Right atrium auricular region (tissue), 2 donors: Measurements from ENCODE around the gene C4orf17. TPM values are rescaled to one million over a fixed set of nuclear protein-coding genes. Genes with fewer than 3 reads are reported as not detected.

Experiments used
- DNase-seq: peaks from one replicate; pipeline ENCODE4 v3.0.0-alpha.2; 2019; ENCODE audit warnings: low spot score
- H3K27ac ChIP-seq, 2 donors: fragments of 200-600 bp; sonication (generic); 1 replicate in 1 of 2; 2 replicates in 1 of 2; pipeline ENCODE4 v1.5.1; 2016 to 2019
- H3K27me3 ChIP-seq, 2 donors: fragments of 200-600 bp; sonication (generic); one replicate each; pipeline versions ENCODE4 v1.5.1 to v1.6.0; 2017 to 2019
- H3K36me3 ChIP-seq: fragments of 200-600 bp; sonication (generic); one replicate; pipeline ENCODE4 v1.5.1; 2016
- H3K4me1 ChIP-seq, 2 donors: fragments of 200-600 bp; sonication (generic); one replicate each; pipeline versions ENCODE4 v1.5.1 to v1.6.0; 2017 to 2019
- H3K4me3 ChIP-seq, 2 donors: fragments of 200-600 bp; sonication (generic); 1 replicate in 1 of 2; 2 replicates in 1 of 2; pipeline ENCODE4 v1.5.1; 2017 to 2019; ENCODE audit warnings: mild to moderate bottlenecking in 1 of 2, moderate library complexity in 1 of 2
- H3K9me3 ChIP-seq, 2 donors: fragments of 200-600 bp; sonication (generic); one replicate each; pipeline ENCODE4 v1.5.1; 2019
- CTCF ChIP-seq, 2 donors: fragments of 200-600 bp; sonication (generic); IDR thresholded peaks; one replicate each; pipeline ENCODE4 v1.5.1; 2019; ENCODE audit warnings: antibody characterized with exemption in 2 of 2
- total RNA-seq, 2 donors: library from RNA; depleted of rRNA; stranded (reverse); fragments of >200 nt; gene quantifications; one replicate each; pipeline ENCODE4 v1.1.0, GENCODE V29; 2016

Gene C4orf17
- total RNA-seq, 2 donors from 2014 or later, result not detected

GRCh38 chr4:99585516-99585915 is 74.7 kb downstream of the C4orf17 start:
- Histone ChIP-seq H3K4me3 (no peak overlapping the region), H3K36me3 (no peaks in the 10 kb centered on the region), H3K27me3 (no peaks in the 10 kb centered on the region), H3K9me3 (no peaks in the 10 kb centered on the region), H3K4me1 (no peaks in the 10 kb centered on the region), H3K27ac (no peak overlapping the region)
- no peak for TF ChIP-seq CTCF (IDR thresholded peaks at IDR 0.05)
- no peak for DNase-seq

GRCh38 chr4:99586322-99586721 is 75.5 kb downstream of the C4orf17 start:
- Histone ChIP-seq H3K27ac (no peak overlapping the region), H3K9me3 (no peaks in the 10 kb centered on the region), H3K36me3 (no peaks in the 10 kb centered on the region), H3K4me3 (no peak overlapping the region), H3K27me3 (no peaks in the 10 kb centered on the region), H3K4me1 (no peaks in the 10 kb centered on the region)
- no peak for DNase-seq
- TF ChIP-seq CTCF (IDR thresholded peaks at IDR 0.05), result no peak

GRCh38 chr4:99586797-99587196 is 76.0 kb downstream of the C4orf17 start:
- H3K4me3 ChIP-seq, result no peak overlapping the region
- H3K27ac ChIP-seq, result peak overlapping the region in 1 of 2 donors; percentile 1
- no peaks in the 10 kb centered on the region for H3K9me3 ChIP-seq
- DNase-seq, result no peak
- H3K4me1 ChIP-seq, result no peaks in the 10 kb centered on the region
- no peak for TF ChIP-seq CTCF (IDR thresholded peaks at IDR 0.05)
- no peaks in the 10 kb centered on the region for H3K36me3 ChIP-seq
- no peaks in the 10 kb centered on the region for H3K27me3 ChIP-seq

GRCh38 chr4:99587309-99587708 is 76.5 kb downstream of the C4orf17 start:
- no peak overlapping the region for H3K4me3 ChIP-seq
- H3K27ac ChIP-seq, result peak overlapping the region in 1 of 2 donors; percentile 1
- no peaks in the 10 kb centered on the region for H3K9me3 ChIP-seq
- TF ChIP-seq CTCF (IDR thresholded peaks at IDR 0.05), result no peak
- H3K4me1 ChIP-seq, result no peaks in the 10 kb centered on the region
- no peak for DNase-seq
- H3K27me3 ChIP-seq, result no peaks in the 10 kb centered on the region
- H3K36me3 ChIP-seq, result no peaks in the 10 kb centered on the region

GRCh38 chr4:99587803-99588202 is 77.0 kb downstream of the C4orf17 start:
- Histone ChIP-seq H3K36me3 (no peaks in the 10 kb centered on the region), H3K4me3 (no peak overlapping the region), H3K27ac (peak overlapping the region in 1 of 2 donors; percentile 48), H3K27me3 (no peaks in the 10 kb centered on the region), H3K9me3 (no peaks in the 10 kb centered on the region), H3K4me1 (no peaks in the 10 kb centered on the region)
- DNase-seq, result no peak
- no peak for TF ChIP-seq CTCF (IDR thresholded peaks at IDR 0.05)

- Histone ChIP-seq H3K4me3 (no peak overlapping the region), H3K4me1 (no peaks in the 10 kb centered on the region), H3K9me3 (no peaks in the 10 kb centered on the region), H3K27ac (no peak overlapping the region), H3K36me3 (no peaks in the 10 kb centered on the region), H3K27me3 (no peaks in the 10 kb centered on the region)
- DNase-seq, result no peak
- no peak for TF ChIP-seq CTCF (IDR thresholded peaks at IDR 0.05)
Measured at GRCh38 chr4:99591757-99592156, 80.9 kb downstream of the C4orf17 start.
